H9 (cell line): Measurements from ENCODE around the gene ZMYND11. TPM values are rescaled to one million over a fixed set of nuclear protein-coding genes. Genes with fewer than 3 reads are reported as not detected.

Experiments
- DNase-seq: peaks from one replicate; pipeline ENCODE4 v3.0.0-alpha.2; 2017
- H2AFZ ChIP-seq: one replicate; pipeline ENCODE4 v1.6.1; 2013; ENCODE audit warnings: mild to moderate bottlenecking, low read length, control low read depth, moderate library complexity
- H2AK5ac ChIP-seq: 2 replicates; pipeline ENCODE4 v1.6.1; 2013; ENCODE audit warnings: low read length, control low read depth, mixed read lengths; ENCODE audit not compliant: insufficient read length
- H2BK120ac ChIP-seq: one replicate; pipeline ENCODE4 v1.6.1; 2013; ENCODE audit warnings: low read depth, mild to moderate bottlenecking, low read length, control low read depth, inconsistent platforms; ENCODE audit not compliant: poor library complexity, severe bottlenecking
- H2BK12ac ChIP-seq: 2 replicates; pipeline ENCODE4 v1.6.1; 2013; ENCODE audit warnings: low read length, control low read depth, mixed read lengths, low read depth; ENCODE audit not compliant: insufficient read length
- H2BK15ac ChIP-seq: 2 replicates; pipeline ENCODE4 v1.6.1; 2013; ENCODE audit warnings: low read depth, low read length, control low read depth
- H2BK20ac ChIP-seq: one replicate; pipeline ENCODE4 v1.6.1; 2013; ENCODE audit warnings: low read depth, mild to moderate bottlenecking, low read length, control low read depth, inconsistent platforms; ENCODE audit not compliant: poor library complexity, severe bottlenecking
- H2BK5ac ChIP-seq: 2 replicates; pipeline ENCODE4 v1.6.1; 2013; ENCODE audit warnings: low read length, control low read depth, mixed read lengths; ENCODE audit not compliant: insufficient read length
- H3K14ac ChIP-seq: 2 replicates; pipeline ENCODE4 v1.6.1; 2013; ENCODE audit warnings: low read length, control low read depth; ENCODE audit not compliant: insufficient read depth
- H3K18ac ChIP-seq: 2 replicates; pipeline ENCODE4 v1.6.1; 2013; ENCODE audit warnings: low read depth, mild to moderate bottlenecking, mixed read lengths, low read length, control low read depth; ENCODE audit not compliant: insufficient read length
- H3K23ac ChIP-seq: 2 replicates; pipeline ENCODE4 v1.6.1; 2013; ENCODE audit warnings: low read length, control low read depth, mixed read lengths, low read depth; ENCODE audit not compliant: insufficient read length
- H3K23me2 ChIP-seq: 2 replicates; pipeline ENCODE4 v1.6.1; 2013; ENCODE audit warnings: low read depth, mild to moderate bottlenecking, mixed read lengths, low read length, control low read depth; ENCODE audit not compliant: insufficient read length, poor library complexity, severe bottlenecking
- H3K27ac ChIP-seq: 2 replicates; pipeline ENCODE4 v1.5.1; 2013; ENCODE audit warnings: low read length, control low read depth, mixed read lengths, low read depth; ENCODE audit not compliant: insufficient read length
- H3K27me3 ChIP-seq: 2 replicates; pipeline ENCODE4 v1.6.1; 2013; ENCODE audit warnings: low read length, control low read depth, inconsistent platforms; ENCODE audit not compliant: insufficient read depth
- H3K4ac ChIP-seq: 2 replicates; pipeline ENCODE4 v1.6.1; 2013; ENCODE audit warnings: low read depth, mild to moderate bottlenecking, control low read depth, inconsistent platforms, low read length, moderate library complexity
- H3K4me1 ChIP-seq: 2 replicates; pipeline ENCODE4 v1.6.1; 2013; ENCODE audit warnings: low read length, control low read depth, inconsistent platforms; ENCODE audit not compliant: insufficient read depth
- H3K4me2 ChIP-seq: 2 replicates; pipeline ENCODE4 v1.6.1; 2013; ENCODE audit warnings: low read length, control low read depth, mixed read lengths; ENCODE audit not compliant: insufficient read length, insufficient read depth
- H3K56ac ChIP-seq: 2 replicates; pipeline ENCODE4 v1.6.1; 2013; ENCODE audit warnings: low read depth, mild to moderate bottlenecking, mixed read lengths, low read length, control low read depth; ENCODE audit not compliant: insufficient read length
- H3K79me1 ChIP-seq: 2 replicates; pipeline ENCODE4 v1.6.1; 2013; ENCODE audit warnings: low read depth, mild to moderate bottlenecking, moderate library complexity, low read length, control low read depth, inconsistent platforms; ENCODE audit not compliant: insufficient read depth, poor library complexity, severe bottlenecking
- H3K79me2 ChIP-seq: 2 replicates; pipeline ENCODE4 v1.6.1; 2013; ENCODE audit warnings: low read length, control low read depth, inconsistent platforms; ENCODE audit not compliant: insufficient read depth
- H3K9ac ChIP-seq: 2 replicates; pipeline ENCODE4 v1.6.1; 2013; ENCODE audit warnings: low read length, control low read depth, mixed read lengths; ENCODE audit not compliant: insufficient read length; ENCODE audit errors: extremely low read depth
- H3K9me3 ChIP-seq: one replicate; pipeline ENCODE4 v1.6.1; 2013; ENCODE audit warnings: low read depth, low read length, inconsistent platforms; ENCODE audit not compliant: control insufficient read depth
- H3T11ph ChIP-seq: one replicate; pipeline ENCODE4 v1.6.1; 2013; ENCODE audit warnings: mild to moderate bottlenecking, low read length, control low read depth, inconsistent platforms
- H4K20me1 ChIP-seq: one replicate; pipeline ENCODE4 v1.6.1; 2013; ENCODE audit not compliant: control insufficient read depth, insufficient read length, insufficient read depth
- H4K5ac ChIP-seq: 2 replicates; pipeline ENCODE4 v1.6.1; 2013; ENCODE audit warnings: low read depth, mild to moderate bottlenecking, mixed read lengths, low read length, control low read depth; ENCODE audit not compliant: insufficient read length
- H4K8ac ChIP-seq: replicated peaks from 2 replicates; pipeline ENCODE4 v1.6.1; 2013; ENCODE audit warnings: low read length, control low read depth, mixed read lengths, low read depth; ENCODE audit not compliant: insufficient read length
- H4K91ac ChIP-seq: 2 replicates; pipeline ENCODE4 v1.6.1; 2013; ENCODE audit warnings: low read depth, mild to moderate bottlenecking, moderate library complexity, mixed read lengths, low read length, control low read depth; ENCODE audit not compliant: insufficient read length
- H3K27ac Mint-ChIP-seq, 3 experiments: 2 replicates in 2 of 3; 3 replicates in 1 of 3; pipeline ENCODE4 v1.8.0; 2020 to 2021; ENCODE audit warnings: mixed read lengths in 3 of 3, mild to moderate bottlenecking in 1 of 3, moderate library complexity in 1 of 3
- H3K27me3 Mint-ChIP-seq: 2 replicates; pipeline ENCODE4 v1.8.0; 2021; ENCODE audit warnings: low read depth, mild to moderate bottlenecking, moderate library complexity, mixed read lengths
- H3K36me3 Mint-ChIP-seq, 3 experiments: 2 replicates in 2 of 3; 3 replicates in 1 of 3; pipeline ENCODE4 v1.8.0; 2020 to 2021; ENCODE audit warnings: low read depth in 3 of 3, mixed read lengths in 3 of 3; ENCODE audit not compliant: insufficient read depth in 1 of 3
- H3K4me1 Mint-ChIP-seq, 2 experiments: 2 replicates each; pipeline ENCODE4 v1.8.0; 2020; ENCODE audit warnings: mixed read lengths in 2 of 2
- H3K4me3 Mint-ChIP-seq, 2 experiments: 2 replicates in 1 of 2; 3 replicates in 1 of 2; pipeline ENCODE4 v1.8.0; 2020 to 2021; ENCODE audit warnings: mild to moderate bottlenecking in 2 of 2, mixed read lengths in 2 of 2, moderate library complexity in 1 of 2
- H3K9me3 Mint-ChIP-seq, 2 experiments: 2 replicates in 1 of 2; 3 replicates in 1 of 2; pipeline ENCODE4 v1.8.0; 2020; ENCODE audit warnings: mild to moderate bottlenecking in 2 of 2, mixed read lengths in 2 of 2, moderate library complexity in 1 of 2
- CTCF ChIP-seq: fragments of 200-600 bp; sonication (generic); conservative IDR thresholded peaks from 3 replicates; pipeline ENCODE4 v1.8.0; 2021; ENCODE audit warnings: antibody characterized with exemption, mild to moderate bottlenecking
- WGBS: extraction: QIAGEN DNeasy Blood & Tissue Kit; methylation state at CpG from one replicate; pipeline ENCODE4 v1.1.7; 2013; ENCODE audit warnings: missing lambda C conversion rate, low lambda C conversion rate, mixed read lengths; ENCODE audit not compliant: insufficient read length; ENCODE audit errors: extremely low coverage; 5-methylcytosine and 5-hydroxymethylcytosine counted together
- total RNA-seq: library from RNA; stranded (reverse); gene quantifications from 2 replicates; pipeline ENCODE4 v1.2.1, GENCODE V29; 2021

The ZMYND11 gene
- total RNA-seq, 1 experiment from 2014 or later = 33.7 TPM

- Histone ChIP-seq H2BK120ac (no peak overlapping the region), H3K9ac (no peak overlapping the region), H3K4ac (no peak overlapping the region), H4K5ac (no peak overlapping the region), H3K56ac (no peak overlapping the region), H3K27me3 (no peaks in the 10 kb centered on the region), H3K23me2 (no peaks in the 10 kb centered on the region), H4K8ac (no peak overlapping the region), H2BK12ac (no peak overlapping the region), H3K4me2 (no peak overlapping the region), H4K20me1 (no peaks in the 10 kb centered on the region), H2BK15ac (no peak overlapping the region), H3K14ac (no peak overlapping the region), H3K23ac (no peak overlapping the region), H3K27ac (no peak overlapping the region), H3K18ac (no peak overlapping the region), H3K79me2 (no peaks in the 10 kb centered on the region), H4K91ac (no peak overlapping the region), H3K9me3 (no peaks in the 10 kb centered on the region), H3T11ph (no peak overlapping the region), H2AK5ac (no peak overlapping the region), H3K4me1 (no peaks in the 10 kb centered on the region), H2AFZ (no peak overlapping the region), H3K79me1 (no peaks in the 10 kb centered on the region), H2BK20ac (no peak overlapping the region), H2BK5ac (no peak overlapping the region)
- Mint-ChIP-seq H3K27ac (no peak overlapping the region), H3K4me1 (0 out of 4 replicates have a peak, but pooled peaks cover 0 to 2% of the 10 kb centered on the region in 2 experiments), H3K27me3 (no peaks in the 10 kb centered on the region), H3K4me3 (no peak overlapping the region), H3K9me3 (no peaks in the 10 kb centered on the region), H3K36me3 (no peaks in the 10 kb centered on the region)
- WGBS = no CpG with 5 or more reads among the region's 2 CpGs
- no peak for DNase-seq
- TF ChIP-seq CTCF = no peak
These were observed 91.8 kb downstream of the ZMYND11 start for GRCh38 chr10:227014-227413.
